GM21367 (cell line): ENCODE results near the gene ZNF614.
"Not testable (repeated sequence)": the region's sequence is repeated elsewhere in the genome, so short reads cannot be mapped to it uniquely, and the experiment has no call there.

Source experiments
- ATAC-seq: cut with Tn5 transposase; IDR thresholded peaks from one replicate; pipeline ENCODE4 v1.9.1; 2021; ENCODE audit not compliant: unreplicated experiment

The ZNF614 gene

DNA sequence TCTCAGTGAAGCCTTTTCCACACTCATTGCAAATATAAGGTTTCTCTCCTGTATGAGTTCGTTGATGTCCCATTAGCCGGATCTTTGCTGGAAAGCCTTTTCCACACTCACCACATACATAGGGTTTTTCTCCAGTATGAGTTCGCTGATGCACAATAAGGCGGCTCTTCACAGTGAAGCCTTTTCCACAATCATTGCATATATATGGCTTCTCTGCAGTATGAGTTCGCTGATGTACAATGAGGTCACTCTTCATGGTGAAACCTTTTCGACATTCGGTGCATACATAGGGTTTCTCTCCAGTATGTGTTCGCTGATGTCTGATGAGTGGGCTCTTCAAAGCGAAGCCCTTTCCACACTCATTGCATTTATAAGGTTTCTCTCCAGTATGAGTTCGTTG is 34.8 kb downstream of the ZNF614 start:
- ATAC-seq, result no peak

GRCh38 chr19:51986309-51987291 is 41.6 kb downstream of the ZNF614 start, which contains the start of gene ZNF350:
ZNF350 (minus strand) TSS chr19:51986840; CDS start chr19:51974360, 12,480 bp downstream.
- peak; percentile 71 for ATAC-seq

GRCh38 chr19:51983361-51983760 is 44.8 kb downstream of the ZNF614 start:
- ATAC-seq, result no peak

- not testable (repeated sequence) for ATAC-seq
Observed at GRCh38 chr19:51980926-51981325, 47.3 kb downstream of the ZNF614 start.

GRCh38 chr19:51980116-51980736 is 48.0 kb downstream of the ZNF614 start:
- no peak for ATAC-seq

GRCh38 chr19:51978882-51979281 is 49.3 kb downstream of the ZNF614 start:
- no peak for ATAC-seq

DNA sequence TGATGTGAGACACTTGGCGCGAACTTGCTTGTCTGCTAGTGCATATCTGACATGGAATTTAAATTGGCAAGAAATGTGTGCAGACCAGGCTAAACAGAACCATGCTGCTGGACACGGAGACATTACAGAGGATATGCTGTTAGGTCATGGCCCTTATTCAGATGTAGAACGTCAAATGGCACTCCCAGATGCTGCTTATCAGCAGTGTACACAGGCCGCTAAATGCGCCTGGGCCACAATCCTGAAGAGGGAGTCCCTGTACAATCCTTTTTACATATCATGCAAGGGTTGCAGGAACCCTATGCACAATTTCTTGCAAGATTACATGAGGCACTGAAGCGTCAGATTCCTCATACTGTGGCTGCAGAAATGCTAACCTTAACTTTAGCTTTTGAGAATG is 50.8 kb downstream of the ZNF614 start:
- ATAC-seq, result no peak

DNA sequence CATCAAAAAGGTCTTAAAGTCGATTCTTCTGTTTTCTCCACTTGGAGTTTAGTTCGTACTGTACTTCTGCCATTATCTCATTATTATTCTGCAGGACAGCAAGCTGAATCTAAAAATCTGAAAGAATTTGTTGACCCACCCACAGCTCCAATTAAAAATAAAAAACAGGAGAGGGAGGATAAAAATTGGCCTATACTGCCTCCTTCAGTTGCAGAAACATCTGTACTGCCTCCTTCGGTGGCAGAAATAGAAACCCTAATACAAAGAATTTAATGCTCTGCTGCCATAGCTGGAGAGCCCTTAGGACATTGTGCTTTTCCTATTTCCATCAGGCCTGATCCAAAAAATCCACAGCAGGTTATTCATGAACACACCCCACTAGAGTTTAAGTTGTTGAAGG is 51.3 kb downstream of the ZNF614 start:
- ATAC-seq, result no peak

DNA sequence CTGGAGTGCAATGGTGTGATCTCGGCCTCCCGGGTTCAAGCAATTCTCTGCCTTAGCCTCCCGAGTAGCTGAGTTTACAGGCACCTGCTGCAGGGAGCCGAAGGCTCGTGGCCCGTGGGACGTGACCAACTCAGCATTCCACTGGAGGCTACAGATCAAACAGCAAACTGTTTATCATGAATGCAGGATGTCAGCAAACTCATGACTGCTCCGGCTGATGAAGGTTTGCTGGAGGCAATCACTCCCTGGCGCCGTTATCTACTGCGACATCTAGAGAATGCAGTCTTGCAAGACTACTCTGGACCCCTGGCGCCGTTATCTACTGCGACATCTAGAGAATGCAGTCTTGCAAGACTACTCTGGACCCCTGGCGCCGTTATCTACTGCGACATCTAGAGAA is 52.4 kb downstream of the ZNF614 start:
- ATAC-seq, result not testable (repeated sequence)

- ATAC-seq, result no peak
Observed at GRCh38 chr19:51971624-51972023, 56.6 kb downstream of the ZNF614 start.

DNA sequence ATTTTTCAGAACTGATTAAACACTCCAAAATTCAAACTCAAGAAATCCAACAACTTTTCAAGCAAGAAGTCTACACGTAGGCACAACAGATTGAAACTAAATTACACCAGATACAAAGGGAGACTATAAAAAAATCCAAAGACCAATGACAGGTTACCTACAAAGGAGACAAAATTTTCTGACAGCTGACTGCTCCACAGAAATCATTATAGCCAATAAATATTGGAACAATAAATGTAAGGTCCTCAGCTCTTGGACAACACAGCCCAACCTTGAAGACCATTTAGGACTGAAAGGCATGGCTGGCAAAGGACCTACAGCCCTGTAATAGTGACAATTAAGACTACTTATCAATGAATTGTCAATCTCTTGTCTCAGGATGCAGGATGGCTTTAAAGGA is 57.5 kb downstream of the ZNF614 start:
- no peak for ATAC-seq

DNA sequence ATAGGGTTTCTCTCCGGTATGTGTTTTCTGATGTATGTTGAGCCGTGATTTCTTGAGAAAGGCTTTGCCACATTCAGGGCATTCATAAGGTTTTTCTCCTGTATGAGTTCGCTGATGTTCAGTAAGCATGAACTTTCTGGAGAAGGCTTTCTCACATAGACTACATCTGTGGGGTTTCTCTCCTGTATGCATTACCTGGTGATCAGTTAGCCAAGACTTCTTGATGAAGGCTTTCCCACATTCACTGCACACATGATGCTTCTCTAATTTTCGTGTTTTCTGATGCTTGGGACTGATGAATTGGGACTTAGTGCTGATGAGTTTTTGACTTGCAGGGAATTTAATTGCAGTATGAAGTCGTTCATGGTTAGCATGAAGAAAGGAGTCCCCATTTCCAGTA is 62.6 kb downstream of the ZNF614 start:
- no peak for ATAC-seq
